AG04450 (cell line): Measurements from ENCODE around the gene WDR3. TPM values are rescaled to one million over a fixed set of nuclear protein-coding genes. Genes with fewer than 3 reads are reported as not detected.

Experiments
- CTCF ChIA-PET: fragments of 300-600, 350-600 bp; formaldehyde crosslinking; extraction: SDS; loops from one replicate; lab custom pipeline; 2022; ENCODE audit warnings: antibody characterized with exemption, inconsistent platforms; lab: Charles Lee
- POLR2A ChIA-PET: fragments of 350-600 bp; formaldehyde crosslinking; extraction: SDS; loops from one replicate; lab custom pipeline; 2021; ENCODE audit warnings: antibody characterized with exemption, inconsistent platforms; lab: Yijun Ruan, JAX
- DNase-seq: peaks from one replicate; pipeline ENCODE4 v3.0.0-alpha.2; 2011; ENCODE audit warnings: low read depth, low spot score
- H3K27ac ChIP-seq: one replicate; pipeline ENCODE4 v1.5.1; 2012; ENCODE audit warnings: low read depth, low read length, control low read depth
- H3K27me3 ChIP-seq: one replicate; pipeline ENCODE4 v1.6.0; 2012; ENCODE audit warnings: low read length; ENCODE audit not compliant: control insufficient read depth, insufficient read depth
- H3K4me3 ChIP-seq: 2 replicates; pipeline ENCODE4 v1.5.1; 2011; ENCODE audit warnings: mild to moderate bottlenecking, low read depth, low read length, control low read depth
- H3K9me3 ChIP-seq: 2 replicates; pipeline ENCODE4 v1.5.1; 2012; ENCODE audit warnings: low read length; ENCODE audit not compliant: control insufficient read depth, insufficient read depth
- polyA plus RNA-seq: library from polyadenylated mRNA; depleted of rRNA; stranded (reverse); fragments of >200 nt; gene quantifications from 2 replicates; pipeline ENCODE4 v1.2.3, GENCODE V29; 2011
- TF ChIP-seq, protein P1 (sequence below): IDR thresholded peaks from 2 replicates; pipeline ENCODE4 v1.5.1; 2011; ENCODE audit warnings: low read depth, low read length, control low read depth, inconsistent platforms

The WDR3 gene
- polyA plus RNA-seq, 1 experiment: 41.4 TPM

DNA sequence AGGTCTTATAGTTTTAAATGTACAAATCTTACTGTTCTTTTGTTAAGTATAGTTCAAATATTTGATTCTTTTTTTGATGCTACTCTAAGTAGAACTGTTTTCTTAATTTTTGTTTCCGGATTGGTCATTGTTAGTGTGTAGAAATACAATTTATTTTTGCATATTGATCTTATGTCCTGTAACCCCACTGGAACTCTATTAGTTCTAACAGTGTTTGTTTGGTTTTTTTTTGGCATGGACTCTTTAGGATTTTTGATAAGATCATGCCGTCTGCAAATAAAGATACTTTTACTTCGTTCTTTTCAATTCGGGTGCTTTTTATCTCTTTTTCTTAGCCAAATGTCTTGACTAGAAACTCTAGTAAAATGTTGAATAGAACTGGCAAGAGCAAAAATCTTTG lies 26.6 kb upstream of the WDR3 start:
- TF ChIP-seq, protein P1, sequence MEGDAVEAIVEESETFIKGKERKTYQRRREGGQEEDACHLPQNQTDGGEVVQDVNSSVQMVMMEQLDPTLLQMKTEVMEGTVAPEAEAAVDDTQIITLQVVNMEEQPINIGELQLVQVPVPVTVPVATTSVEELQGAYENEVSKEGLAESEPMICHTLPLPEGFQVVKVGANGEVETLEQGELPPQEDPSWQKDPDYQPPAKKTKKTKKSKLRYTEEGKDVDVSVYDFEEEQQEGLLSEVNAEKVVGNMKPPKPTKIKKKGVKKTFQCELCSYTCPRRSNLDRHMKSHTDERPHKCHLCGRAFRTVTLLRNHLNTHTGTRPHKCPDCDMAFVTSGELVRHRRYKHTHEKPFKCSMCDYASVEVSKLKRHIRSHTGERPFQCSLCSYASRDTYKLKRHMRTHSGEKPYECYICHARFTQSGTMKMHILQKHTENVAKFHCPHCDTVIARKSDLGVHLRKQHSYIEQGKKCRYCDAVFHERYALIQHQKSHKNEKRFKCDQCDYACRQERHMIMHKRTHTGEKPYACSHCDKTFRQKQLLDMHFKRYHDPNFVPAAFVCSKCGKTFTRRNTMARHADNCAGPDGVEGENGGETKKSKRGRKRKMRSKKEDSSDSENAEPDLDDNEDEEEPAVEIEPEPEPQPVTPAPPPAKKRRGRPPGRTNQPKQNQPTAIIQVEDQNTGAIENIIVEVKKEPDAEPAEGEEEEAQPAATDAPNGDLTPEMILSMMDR: no peak
- CTCF ChIA-PET: interaction anchor here (1.1 to 1.9 kb wide), 2 partner anchors 368 to 390 kb away, joined by 5 to 7 read pairs; no protein-coding TSS in a partner anchor

DNA sequence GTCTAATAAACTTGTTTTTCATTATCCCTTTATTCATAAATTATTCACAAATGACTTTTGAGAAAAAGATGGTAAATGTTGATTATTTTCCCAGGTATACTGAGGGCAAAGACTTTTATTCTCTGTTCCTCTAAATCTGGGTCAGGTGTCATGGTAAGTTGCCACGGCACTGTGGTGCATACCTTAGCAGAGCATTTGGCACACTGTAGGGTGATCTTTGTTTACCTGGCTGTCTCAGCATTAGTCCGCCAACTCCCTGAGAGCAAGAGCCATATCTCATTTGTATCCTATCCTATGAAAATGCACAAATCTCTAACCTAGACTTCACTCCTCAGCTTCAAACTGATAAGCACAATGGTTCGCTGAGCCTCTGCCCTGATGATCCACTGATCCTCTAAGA lies 25.1 kb upstream of the WDR3 start:
- Histone ChIP-seq H3K4me3 (no peak overlapping the region), H3K9me3 (no peaks in the 10 kb centered on the region), H3K27ac (no peak overlapping the region), H3K27me3 (no peaks in the 10 kb centered on the region)
- ChIA-PET CTCF (interaction anchor here (4.6 kb wide), 1 partner anchor 8 kb away, joined by 28 read pairs; no protein-coding TSS in a partner anchor), POLR2A (interaction anchor here (0.6 kb wide), 1 partner anchor 358 kb away, joined by 3 read pairs; no protein-coding TSS in a partner anchor)
- TF ChIP-seq, protein P1: no peak
- DNase-seq: no peak

More for the DNA sequence above, 26.6 kb upstream of the WDR3 start:
- no peak for DNase-seq
- Histone ChIP-seq H3K4me3 (no peak overlapping the region), H3K27ac (no peak overlapping the region), H3K9me3 (no peaks in the 10 kb centered on the region), H3K27me3 (no peaks in the 10 kb centered on the region)
- POLR2A ChIA-PET: no interaction called here

DNA sequence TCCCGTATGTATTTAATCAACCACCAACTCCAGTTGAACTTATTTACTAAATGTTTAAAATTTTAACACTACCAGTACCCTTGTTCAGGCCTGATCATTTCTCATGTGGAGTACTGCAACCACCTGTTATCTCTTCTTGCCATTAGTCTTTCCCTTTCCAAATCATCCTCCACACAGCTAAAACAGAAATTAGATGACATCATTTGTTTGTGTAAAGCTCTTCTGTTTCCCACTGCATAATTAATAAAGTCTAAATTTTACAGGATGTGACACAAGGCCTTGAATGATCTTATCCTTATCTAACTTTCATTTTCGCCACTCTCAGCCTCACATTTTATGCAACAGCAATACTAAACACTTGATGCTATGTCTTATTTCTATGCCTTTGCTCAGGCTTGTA lies 24.5 kb upstream of the WDR3 start:
- ChIA-PET CTCF (interaction anchor here (1.8 to 4.6 kb wide), 2 partner anchors 9 to 370 kb away, joined by 16 to 28 read pairs; no protein-coding TSS in a partner anchor), POLR2A (no interaction called here)
- TF ChIP-seq, protein P1: no peak
- Histone ChIP-seq H3K9me3 (no peaks in the 10 kb centered on the region), H3K27ac (no peak overlapping the region), H3K4me3 (no peak overlapping the region), H3K27me3 (no peaks in the 10 kb centered on the region)
- DNase-seq: no peak

DNA sequence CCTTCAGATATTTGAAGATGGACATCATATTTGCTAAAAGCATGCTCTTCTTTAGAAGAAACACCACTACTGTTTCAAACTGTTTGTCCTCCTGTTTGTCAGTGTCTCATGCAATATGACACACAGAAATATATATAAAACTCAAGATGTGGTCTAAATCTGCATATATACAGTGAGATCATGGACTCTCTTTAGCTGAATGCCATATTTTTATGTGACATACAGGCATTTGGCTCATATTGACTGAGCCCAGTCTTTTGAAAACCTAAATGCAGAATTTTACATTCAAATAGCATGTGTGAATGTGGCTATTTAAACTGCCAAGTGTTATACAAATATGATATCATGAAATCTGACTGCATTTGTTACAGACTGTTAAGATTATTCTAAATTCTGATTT lies 18.5 kb upstream of the WDR3 start:
- TF ChIP-seq, protein P1: no peak
- Histone ChIP-seq H3K9me3 (no peaks in the 10 kb centered on the region), H3K27ac (no peak overlapping the region), H3K27me3 (no peaks in the 10 kb centered on the region), H3K4me3 (no peak overlapping the region)
- ChIA-PET POLR2A (no interaction called here), CTCF (interaction anchor here (0.6 to 3.5 kb wide), 4 partner anchors 15 to 377 kb away, joined by 3 to 8 read pairs (median 6); partner anchors contain the start of gene GDAP2)
- no peak for DNase-seq

DNA sequence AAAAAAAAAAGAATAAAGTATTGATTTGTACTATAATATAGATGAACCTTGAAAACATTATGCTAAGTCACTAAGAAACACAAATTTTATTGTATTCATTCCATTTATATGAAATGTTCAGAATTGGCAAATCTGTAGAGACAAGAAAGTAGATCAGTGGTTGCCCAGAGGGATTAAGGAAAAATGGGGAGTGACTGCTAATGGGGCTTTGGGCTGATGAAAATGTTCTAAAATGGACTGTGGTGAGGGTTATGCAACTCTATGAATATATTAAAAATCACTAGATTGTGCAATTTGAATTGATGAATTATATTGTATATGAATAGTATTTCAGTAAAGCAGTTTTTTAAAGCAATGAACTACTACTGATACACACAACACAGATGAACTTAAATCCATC lies 10.2 kb upstream of the WDR3 start:
- H3K27ac ChIP-seq: no peak overlapping the region
- no peak for DNase-seq
- no peaks in the 10 kb centered on the region for H3K27me3 ChIP-seq
- TF ChIP-seq, protein P1: no peak
- H3K4me3 ChIP-seq: no peak overlapping the region
- POLR2A ChIA-PET: no interaction called here
- CTCF ChIA-PET: interaction anchor here (0.7 to 1.2 kb wide), 3 partner anchors 23 to 384 kb away, joined by 3 to 5 read pairs (median 5); no protein-coding TSS in a partner anchor
- H3K9me3 ChIP-seq: no peaks in the 10 kb centered on the region
